GM10248 (cell line): ENCODE data around the gene ESF1.

ENCODE experiments used
- CTCF ChIA-PET: fragments of 300-600 bp; sonication (Branson Sonifier 250); formaldehyde crosslinking; extraction: SDS; loops from one replicate; lab custom pipeline; 2021; ENCODE audit warnings: antibody characterized with exemption; lab: Yijun Ruan, JAX
- POLR2A ChIA-PET: fragments of 350-650 bp; sonication (Branson Sonifier 250); formaldehyde crosslinking; extraction: SDS; loops from one replicate; lab custom pipeline; 2020; ENCODE audit warnings: antibody characterized with exemption; lab: Yijun Ruan, JAX
- DNase-seq: peaks from one replicate; pipeline ENCODE4 v3.0.0; 2012; ENCODE audit errors: extremely low spot score
- CTCF ChIP-seq: IDR thresholded peaks from 2 replicates; pipeline ENCODE4 v1.5.1; 2012; ENCODE audit warnings: mild to moderate bottlenecking, low read depth; ENCODE audit errors: extremely low read depth, missing control alignments, control extremely low read depth

The ESF1 gene, protein sequence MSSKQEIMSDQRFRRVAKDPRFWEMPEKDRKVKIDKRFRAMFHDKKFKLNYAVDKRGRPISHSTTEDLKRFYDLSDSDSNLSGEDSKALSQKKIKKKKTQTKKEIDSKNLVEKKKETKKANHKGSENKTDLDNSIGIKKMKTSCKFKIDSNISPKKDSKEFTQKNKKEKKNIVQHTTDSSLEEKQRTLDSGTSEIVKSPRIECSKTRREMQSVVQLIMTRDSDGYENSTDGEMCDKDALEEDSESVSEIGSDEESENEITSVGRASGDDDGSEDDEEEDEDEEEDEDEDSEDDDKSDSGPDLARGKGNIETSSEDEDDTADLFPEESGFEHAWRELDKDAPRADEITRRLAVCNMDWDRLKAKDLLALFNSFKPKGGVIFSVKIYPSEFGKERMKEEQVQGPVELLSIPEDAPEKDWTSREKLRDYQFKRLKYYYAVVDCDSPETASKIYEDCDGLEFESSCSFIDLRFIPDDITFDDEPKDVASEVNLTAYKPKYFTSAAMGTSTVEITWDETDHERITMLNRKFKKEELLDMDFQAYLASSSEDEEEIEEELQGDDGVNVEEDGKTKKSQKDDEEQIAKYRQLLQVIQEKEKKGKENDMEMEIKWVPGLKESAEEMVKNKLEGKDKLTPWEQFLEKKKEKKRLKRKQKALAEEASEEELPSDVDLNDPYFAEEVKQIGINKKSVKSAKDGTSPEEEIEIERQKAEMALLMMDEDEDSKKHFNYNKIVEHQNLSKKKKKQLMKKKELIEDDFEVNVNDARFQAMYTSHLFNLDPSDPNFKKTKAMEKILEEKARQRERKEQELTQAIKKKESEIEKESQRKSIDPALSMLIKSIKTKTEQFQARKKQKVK

GRCh38 chr20:13784893-13785715, at the start of gene ESF1, which contains the start of gene NDUFAF5:
ESF1 (minus strand) TSS chr20:13784919; CDS start chr20:13783140, 1,779 bp downstream.
NDUFAF5 (plus strand) TSS chr20:13785028; CDS start chr20:13785069, 41 bp downstream.
- TF ChIP-seq CTCF: no peak
- CTCF ChIA-PET: interaction anchor here (0.9 to 4.0 kb wide), 10 partner anchors 8 to 663 kb away, joined by 3 to 40 read pairs (median 5); no protein-coding TSS in a partner anchor
- DNase-seq: peak; percentile 93
- POLR2A ChIA-PET: no interaction called here

GRCh38 chr20:13831476-13831875, 46.8 kb upstream of the ESF1 start:
- CTCF ChIA-PET: no interaction called here
- no peak for DNase-seq
- TF ChIP-seq CTCF: no peak
- POLR2A ChIA-PET: no interaction called here

DNA sequence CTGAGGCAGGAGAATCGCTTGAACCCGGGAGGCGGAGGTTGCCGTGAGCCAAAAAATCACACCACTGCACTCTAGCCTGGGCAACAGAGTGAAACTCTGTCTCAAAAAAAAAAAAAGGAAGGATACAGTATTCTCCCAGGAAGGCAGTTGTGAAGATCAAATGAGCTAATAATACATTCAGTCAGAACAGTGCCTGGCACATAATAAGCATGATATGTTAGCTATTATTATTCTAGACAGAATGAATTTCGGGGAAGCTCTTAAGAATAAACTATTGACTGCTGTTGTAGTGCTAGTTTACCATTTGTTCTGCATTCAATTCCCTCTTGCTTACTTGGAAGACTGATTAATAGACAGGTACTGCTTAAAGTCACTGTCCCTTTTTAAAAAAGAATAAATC, 40.7 kb upstream of the ESF1 start:
- CTCF ChIA-PET: interaction anchor here (0.7 to 2.3 kb wide), 6 partner anchors 10 to 22 kb away, joined by 3 to 10 read pairs (median 3); no protein-coding TSS in a partner anchor

GRCh38 chr20:13824459-13824858, 39.7 kb upstream of the ESF1 start:
- TF ChIP-seq CTCF: no peak
- POLR2A ChIA-PET: no interaction called here
- CTCF ChIA-PET: interaction anchor here (1.1 to 1.6 kb wide), 3 partner anchors 9 to 13 kb away, joined by 3 to 4 read pairs (median 3); no protein-coding TSS in a partner anchor
- no peak for DNase-seq

More for the DNA sequence above, 40.7 kb upstream of the ESF1 start:
- TF ChIP-seq CTCF: no peak
- DNase-seq: no peak
- POLR2A ChIA-PET: no interaction called here

- TF ChIP-seq CTCF: no peak
- ChIA-PET CTCF (interaction anchor here (5.7 kb wide), 1 partner anchor 12 kb away, joined by 33 read pairs; no protein-coding TSS in a partner anchor), POLR2A (no interaction called here)
- DNase-seq: peak; percentile 11
Measured at GRCh38 chr20:13822459-13822858, 37.7 kb upstream of the ESF1 start.

GRCh38 chr20:13821876-13822275, 37.2 kb upstream of the ESF1 start:
- TF ChIP-seq CTCF: no peak
- DNase-seq: no peak
- ChIA-PET CTCF (interaction anchor here (5.7 kb wide), 1 partner anchor 12 kb away, joined by 33 read pairs; no protein-coding TSS in a partner anchor), POLR2A (no interaction called here)
